Natural killer cell (primary cell): ENCODE measurements around the gene RGS14. TPM values are rescaled to one million over a fixed set of nuclear protein-coding genes. Genes with fewer than 3 reads are reported as not detected.

Source experiments
- ATAC-seq, 3 donors: fragments of 150-1000 bp in 2 of 3; fragments of 200-7000 bp in 1 of 3; cut with Tn5 transposase; 1 replicate in 1 of 3; 2 replicates in 2 of 3; pipeline ENCODE4 v1.10.0; 2021; ENCODE audit warnings: mild to moderate bottlenecking in 2 of 3, moderate library complexity in 2 of 3
- DNase-seq, 2 donors: peaks; one replicate each; pipeline versions ENCODE4 v3.0.0 to v3.0.0-alpha.2; 2013 to 2021; ENCODE audit warnings: mixed read lengths in 1 of 2
- H3K27ac ChIP-seq: one replicate; pipeline ENCODE4 v1.5.1; 2013; ENCODE audit warnings: mild to moderate bottlenecking, low read length
- H3K27me3 ChIP-seq: one replicate; pipeline ENCODE4 v1.6.1; 2013; ENCODE audit warnings: low read length; ENCODE audit not compliant: control insufficient read depth, insufficient read depth
- H3K36me3 ChIP-seq: one replicate; pipeline ENCODE4 v1.6.1; 2013; ENCODE audit warnings: low read length; ENCODE audit not compliant: control insufficient read depth, insufficient read depth
- H3K4me1 ChIP-seq: one replicate; pipeline ENCODE4 v1.6.1; 2013; ENCODE audit warnings: low read length; ENCODE audit not compliant: control insufficient read depth, insufficient read depth
- H3K4me3 ChIP-seq: one replicate; pipeline ENCODE4 v1.5.1; 2013; ENCODE audit warnings: low read length
- H3K9me3 ChIP-seq: one replicate; pipeline ENCODE4 v1.6.1; 2013; ENCODE audit warnings: low read length; ENCODE audit not compliant: control insufficient read depth, insufficient read depth
- H3K27ac Mint-ChIP-seq, 2 donors: one replicate each; pipeline ENCODE4 v1.8.0; 2022; ENCODE audit warnings: mild to moderate bottlenecking in 2 of 2, mixed read lengths in 2 of 2, moderate library complexity in 1 of 2
- H3K27me3 Mint-ChIP-seq, 2 donors: one replicate each; pipeline ENCODE4 v1.8.0; 2022; ENCODE audit warnings: low read depth in 2 of 2, mixed read lengths in 2 of 2
- H3K36me3 Mint-ChIP-seq: one replicate; pipeline ENCODE4 v1.8.0; 2022; ENCODE audit warnings: mixed read lengths
- H3K4me1 Mint-ChIP-seq, 2 donors: one replicate each; pipeline ENCODE4 v1.8.0; 2022; ENCODE audit warnings: mixed read lengths in 2 of 2
- H3K4me3 Mint-ChIP-seq: one replicate; pipeline ENCODE4 v1.8.0; 2022; ENCODE audit warnings: mild to moderate bottlenecking, moderate library complexity, mixed read lengths
- H3K9me3 Mint-ChIP-seq, 2 donors: one replicate each; pipeline ENCODE4 v1.8.0; 2022; ENCODE audit warnings: mixed read lengths in 2 of 2
- CTCF ChIP-seq: fragments of 200-600 bp; IDR thresholded peaks from one replicate; pipeline ENCODE4 v1.8.0; 2022; ENCODE audit warnings: antibody characterized with exemption
- WGBS: methylation state at CpG from one replicate; pipeline ENCODE4 v1.1.7; 2013; ENCODE audit warnings: missing lambda C conversion rate; ENCODE audit not compliant: insufficient coverage; 5-methylcytosine and 5-hydroxymethylcytosine counted together
- intact Hi-C: fragments of 100-400 bp; cut with micrococcal nuclease; formaldehyde crosslinking; loops from one replicate; pipeline ENCODE4 v1.14.2; 2022
- total RNA-seq, 4 donors: library from RNA; stranded (reverse); fragments of 120-200 nt in 1 of 4; gene quantifications; one replicate each; pipeline versions ENCODE4 v1.2.3 to v1.2.4, GENCODE V29; 2013 to 2022

Gene RGS14
- total RNA-seq, 3 donors from 2014 or later (not counting 1 experiment from before 2014, with no cell fraction given), result 57.3 to 87.0 (median 66.1) TPM

GRCh38 chr5:177356746-177357145 is 978 bp upstream of the RGS14 start:
- H3K27me3 Mint-ChIP-seq, result no peaks in the 10 kb centered on the region
- Histone ChIP-seq H3K27me3 (no peaks in the 10 kb centered on the region), H3K27ac (peak overlapping the region; percentile 51), H3K9me3 (no peaks in the 10 kb centered on the region), H3K4me1 (peaks cover 70% of the 10 kb centered on the region), H3K4me3 (no peak overlapping the region), H3K36me3 (peaks cover 4% of the 10 kb centered on the region)
- H3K4me3 Mint-ChIP-seq, result peak overlapping the region; percentile 90
- H3K36me3 Mint-ChIP-seq, result no peaks in the 10 kb centered on the region
- no peak for TF ChIP-seq CTCF
- H3K9me3 Mint-ChIP-seq, result no peaks in the 10 kb centered on the region
- H3K4me1 Mint-ChIP-seq, result peaks cover 61 to 67% of the 10 kb centered on the region in 2 donors
- ATAC-seq, result no peak
- peak overlapping the region; percentile 88 to 89 for H3K27ac Mint-ChIP-seq
- 46% methylated on average over 3 of the region's 3 CpGs for WGBS
- DNase-seq, result no peak
- intact Hi-C loops, result loop anchor here (5.0 kb wide), 2 partner anchors 36 to 44 kb away; partner anchors contain the start of gene MXD3

DNA sequence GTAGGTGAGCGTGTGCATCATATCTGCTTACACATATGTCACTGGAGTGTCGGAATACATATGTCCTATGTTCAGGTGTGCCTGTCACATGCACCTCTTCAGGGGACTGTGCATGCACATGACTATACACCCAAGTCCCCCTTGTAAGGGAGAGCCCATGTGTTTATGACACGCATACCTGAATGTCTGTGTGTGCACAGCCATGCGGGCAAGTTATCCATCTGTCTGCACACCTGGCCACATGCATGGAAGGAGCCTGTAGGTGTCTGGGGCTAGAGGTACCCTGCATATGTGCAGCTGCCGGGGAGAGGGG is 622 bp upstream of the RGS14 start:
- peaks cover 61 to 67% of the 10 kb centered on the region in 2 donors for H3K4me1 Mint-ChIP-seq
- Histone ChIP-seq H3K9me3 (no peaks in the 10 kb centered on the region), H3K4me3 (no peak overlapping the region), H3K27ac (peak overlapping the region; percentile 51), H3K4me1 (peaks cover 70% of the 10 kb centered on the region), H3K27me3 (no peaks in the 10 kb centered on the region), H3K36me3 (peaks cover 5% of the 10 kb centered on the region)
- 53% methylated on average over 5 of the region's 5 CpGs for WGBS
- TF ChIP-seq CTCF, result no peak
- DNase-seq (no peak), ATAC-seq (no peak)
- intact Hi-C loops, result loop anchor here (5.0 kb wide), 2 partner anchors 35 to 45 kb away; partner anchors contain the start of gene MXD3
- H3K4me3 Mint-ChIP-seq, result peak overlapping the region; percentile 90
- no peaks in the 10 kb centered on the region for H3K36me3 Mint-ChIP-seq
- H3K27me3 Mint-ChIP-seq, result no peaks in the 10 kb centered on the region
- H3K27ac Mint-ChIP-seq, result peak overlapping the region; percentile 88 to 89
- no peaks in the 10 kb centered on the region for H3K9me3 Mint-ChIP-seq

DNA sequence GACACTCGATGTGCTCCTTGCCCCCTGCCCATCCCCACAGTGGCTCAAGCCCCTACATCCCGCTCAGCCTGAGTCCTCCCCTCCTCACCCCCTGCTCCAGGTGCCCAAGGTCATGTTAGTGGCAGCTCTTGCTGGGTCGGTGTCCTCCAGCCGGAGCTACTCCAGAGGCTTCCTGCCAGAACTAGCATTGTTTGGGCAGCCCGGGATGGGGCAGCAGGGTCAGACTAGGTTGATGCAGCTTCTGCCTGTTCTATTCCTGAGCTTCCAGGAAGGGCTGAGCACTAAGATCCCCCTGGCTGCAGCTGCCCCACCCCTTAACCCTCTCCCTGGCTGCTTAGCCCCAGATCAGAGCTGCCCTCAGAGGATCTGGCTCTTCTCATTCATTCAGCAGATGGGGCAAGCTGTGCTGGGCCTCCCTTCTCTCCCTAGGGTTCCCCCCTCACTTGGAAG is 671 bp downstream of the RGS14 start:
- DNase-seq (no peak), ATAC-seq (no peak)
- Mint-ChIP-seq H3K4me1 (peaks cover 64 to 79% of the 10 kb centered on the region in 2 donors), H3K9me3 (no peaks in the 10 kb centered on the region), H3K27me3 (no peaks in the 10 kb centered on the region), H3K36me3 (no peaks in the 10 kb centered on the region), H3K4me3 (peak overlapping the region; percentile 90), H3K27ac (peak overlapping the region; percentile 88 to 89)
- 2% methylated on average over 5 of the region's 5 CpGs for WGBS
- TF ChIP-seq CTCF, result no peak
- intact Hi-C loops, result loop anchor here (5.0 kb wide), 2 partner anchors 34 to 46 kb away; partner anchors contain the start of gene MXD3
- H3K27me3 ChIP-seq, result no peaks in the 10 kb centered on the region
- H3K4me3 ChIP-seq, result peak overlapping the region; percentile 85
- peaks cover 80% of the 10 kb centered on the region for H3K4me1 ChIP-seq
- H3K27ac ChIP-seq, result peak overlapping the region; percentile 51
- peaks cover 7% of the 10 kb centered on the region for H3K36me3 ChIP-seq
- no peaks in the 10 kb centered on the region for H3K9me3 ChIP-seq

DNA sequence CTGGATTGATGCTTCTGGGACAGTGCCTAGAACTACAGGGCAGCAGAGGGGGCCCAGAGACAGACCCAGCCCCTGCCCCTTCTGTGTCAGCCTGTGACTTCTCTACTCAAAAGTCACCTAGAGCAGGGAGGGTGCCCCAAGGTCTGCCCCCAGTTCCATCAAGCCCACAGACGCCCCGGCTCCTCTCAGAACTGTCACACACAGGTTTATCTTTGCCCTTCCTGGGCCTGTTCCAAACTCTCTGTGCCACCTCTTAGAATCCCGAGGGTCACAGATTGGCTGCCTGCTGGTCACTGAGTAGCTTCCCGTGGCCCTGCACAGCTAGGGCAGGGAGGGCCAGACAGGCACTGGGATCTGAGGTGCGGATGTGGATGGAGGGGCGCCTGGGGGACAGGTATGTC is 1.7 kb downstream of the RGS14 start:
- 84% methylated on average over 6 of the region's 6 CpGs for WGBS

More for the DNA sequence above, 1.7 kb downstream of the RGS14 start:
- no peaks in the 10 kb centered on the region for H3K27me3 Mint-ChIP-seq
- Histone ChIP-seq H3K4me1 (peaks cover 89% of the 10 kb centered on the region), H3K27ac (peak overlapping the region; percentile 51), H3K36me3 (peaks cover 7% of the 10 kb centered on the region), H3K9me3 (no peaks in the 10 kb centered on the region), H3K27me3 (no peaks in the 10 kb centered on the region), H3K4me3 (no peak overlapping the region)
- H3K4me1 Mint-ChIP-seq, result peaks cover 60 to 80% of the 10 kb centered on the region in 2 donors
- no peak for TF ChIP-seq CTCF
- DNase-seq, result no peak
- ATAC-seq, result no peak
- H3K4me3 Mint-ChIP-seq, result peak overlapping the region; percentile 90
- H3K36me3 Mint-ChIP-seq, result no peaks in the 10 kb centered on the region
- H3K27ac Mint-ChIP-seq, result peak overlapping the region; percentile 88 to 89
- no peaks in the 10 kb centered on the region for H3K9me3 Mint-ChIP-seq
- intact Hi-C loops, result loop anchor here (5.0 kb wide), 2 partner anchors 33 to 47 kb away; partner anchors contain the start of gene MXD3
